Right atrium auricular region (tissue), 2 donors: ENCODE measurements around the gene PIAS2. TPM values are rescaled to one million over a fixed set of nuclear protein-coding genes. Genes with fewer than 3 reads are reported as not detected.

Source experiments
- DNase-seq: peaks from one replicate; pipeline ENCODE4 v3.0.0-alpha.2; 2019; ENCODE audit warnings: low spot score
- H3K27ac ChIP-seq, 2 donors: fragments of 200-600 bp; sonication (generic); 1 replicate in 1 of 2; 2 replicates in 1 of 2; pipeline ENCODE4 v1.5.1; 2016 to 2019
- H3K27me3 ChIP-seq, 2 donors: fragments of 200-600 bp; sonication (generic); one replicate each; pipeline versions ENCODE4 v1.5.1 to v1.6.0; 2017 to 2019
- H3K36me3 ChIP-seq: fragments of 200-600 bp; sonication (generic); one replicate; pipeline ENCODE4 v1.5.1; 2016
- H3K4me1 ChIP-seq, 2 donors: fragments of 200-600 bp; sonication (generic); one replicate each; pipeline versions ENCODE4 v1.5.1 to v1.6.0; 2017 to 2019
- H3K4me3 ChIP-seq, 2 donors: fragments of 200-600 bp; sonication (generic); 1 replicate in 1 of 2; 2 replicates in 1 of 2; pipeline ENCODE4 v1.5.1; 2017 to 2019; ENCODE audit warnings: mild to moderate bottlenecking in 1 of 2, moderate library complexity in 1 of 2
- H3K9me3 ChIP-seq, 2 donors: fragments of 200-600 bp; sonication (generic); one replicate each; pipeline ENCODE4 v1.5.1; 2019
- total RNA-seq, 2 donors: library from RNA; depleted of rRNA; stranded (reverse); fragments of >200 nt; gene quantifications; one replicate each; pipeline ENCODE4 v1.1.0, GENCODE V29; 2016
- TF ChIP-seq, protein P1 (sequence below), 2 donors: fragments of 200-600 bp; sonication (generic); IDR thresholded peaks; one replicate each; pipeline ENCODE4 v1.5.1; 2019; ENCODE audit warnings: antibody characterized with exemption in 2 of 2

The PIAS2 gene
- total RNA-seq, 2 donors from 2014 or later, result 14.3 to 14.9 TPM

DNA sequence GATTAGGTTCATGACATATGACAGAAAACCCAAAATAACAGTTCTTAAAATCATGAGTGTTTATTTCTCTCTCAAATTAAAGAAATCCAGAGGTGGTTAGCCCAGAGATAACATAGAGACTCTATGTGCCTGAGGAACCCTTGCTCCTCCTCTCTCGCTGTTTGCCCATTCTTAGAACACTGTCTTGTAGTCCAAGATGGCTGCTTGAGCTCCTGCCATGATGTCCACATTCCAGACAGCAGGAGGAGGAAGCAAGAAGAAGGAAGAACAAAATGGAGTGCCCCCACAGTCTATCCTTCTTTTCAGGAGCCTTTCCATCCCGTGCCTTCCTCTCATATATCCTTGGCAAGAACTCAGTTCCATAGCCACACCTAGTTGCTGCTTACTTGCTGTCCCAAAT is 146.6 kb downstream of the PIAS2 start:
- Histone ChIP-seq H3K4me3 (no peak overlapping the region), H3K4me1 (peaks cover 0 to 20% of the 10 kb centered on the region in 2 donors), H3K36me3 (no peaks in the 10 kb centered on the region), H3K9me3 (no peaks in the 10 kb centered on the region), H3K27ac (no peak overlapping the region), H3K27me3 (no peaks in the 10 kb centered on the region)
- DNase-seq, result no peak
- TF ChIP-seq, protein P1, sequence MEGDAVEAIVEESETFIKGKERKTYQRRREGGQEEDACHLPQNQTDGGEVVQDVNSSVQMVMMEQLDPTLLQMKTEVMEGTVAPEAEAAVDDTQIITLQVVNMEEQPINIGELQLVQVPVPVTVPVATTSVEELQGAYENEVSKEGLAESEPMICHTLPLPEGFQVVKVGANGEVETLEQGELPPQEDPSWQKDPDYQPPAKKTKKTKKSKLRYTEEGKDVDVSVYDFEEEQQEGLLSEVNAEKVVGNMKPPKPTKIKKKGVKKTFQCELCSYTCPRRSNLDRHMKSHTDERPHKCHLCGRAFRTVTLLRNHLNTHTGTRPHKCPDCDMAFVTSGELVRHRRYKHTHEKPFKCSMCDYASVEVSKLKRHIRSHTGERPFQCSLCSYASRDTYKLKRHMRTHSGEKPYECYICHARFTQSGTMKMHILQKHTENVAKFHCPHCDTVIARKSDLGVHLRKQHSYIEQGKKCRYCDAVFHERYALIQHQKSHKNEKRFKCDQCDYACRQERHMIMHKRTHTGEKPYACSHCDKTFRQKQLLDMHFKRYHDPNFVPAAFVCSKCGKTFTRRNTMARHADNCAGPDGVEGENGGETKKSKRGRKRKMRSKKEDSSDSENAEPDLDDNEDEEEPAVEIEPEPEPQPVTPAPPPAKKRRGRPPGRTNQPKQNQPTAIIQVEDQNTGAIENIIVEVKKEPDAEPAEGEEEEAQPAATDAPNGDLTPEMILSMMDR (IDR thresholded peaks at IDR 0.05), result no peak

DNA sequence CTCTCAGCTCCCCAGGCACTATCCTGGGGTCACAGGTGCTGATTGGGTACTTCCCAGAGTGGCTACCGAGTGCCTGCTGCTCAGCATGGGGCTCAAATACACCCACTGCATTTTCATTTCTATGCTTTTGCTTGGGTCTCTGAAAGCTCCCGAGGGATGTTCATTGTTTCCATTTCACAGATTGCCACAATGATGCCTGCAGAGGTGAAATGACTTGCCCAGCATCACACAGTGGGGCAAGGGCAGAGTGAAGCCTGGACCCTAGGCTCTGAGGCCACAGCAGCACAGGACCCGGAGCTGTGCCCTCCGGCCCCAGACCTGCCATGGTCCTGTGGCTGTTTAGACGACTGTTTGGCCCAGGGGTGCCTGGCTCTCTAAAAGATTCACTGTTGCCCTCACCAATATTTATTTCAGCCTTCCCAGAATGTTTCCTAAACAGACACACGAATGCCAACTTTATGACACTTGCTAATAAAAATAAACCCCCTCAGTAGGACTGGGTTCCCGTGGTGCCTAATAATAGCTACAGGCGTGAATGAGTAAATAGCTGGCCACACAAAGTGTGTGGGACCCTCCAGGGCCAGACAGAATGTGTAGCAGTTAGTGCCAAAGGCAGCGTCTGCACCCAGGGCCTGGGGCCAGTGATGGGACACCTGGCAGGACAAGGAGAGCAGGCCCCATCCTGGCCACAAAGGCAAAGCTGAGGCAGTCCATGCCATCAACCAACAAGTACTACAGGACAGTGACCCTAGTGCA is 149.0 kb downstream of the PIAS2 start:
- H3K4me1 ChIP-seq, result peaks cover 0 to 20% of the 10 kb centered on the region in 2 donors
- H3K27ac ChIP-seq, result peak overlapping the region; percentile 74 to 82
- TF ChIP-seq, protein P1 (IDR thresholded peaks at IDR 0.05), result no peak
- no peaks in the 10 kb centered on the region for H3K27me3 ChIP-seq
- DNase-seq, result no peak
- no peaks in the 10 kb centered on the region for H3K36me3 ChIP-seq
- H3K9me3 ChIP-seq, result no peaks in the 10 kb centered on the region
- no peak overlapping the region for H3K4me3 ChIP-seq

DNA sequence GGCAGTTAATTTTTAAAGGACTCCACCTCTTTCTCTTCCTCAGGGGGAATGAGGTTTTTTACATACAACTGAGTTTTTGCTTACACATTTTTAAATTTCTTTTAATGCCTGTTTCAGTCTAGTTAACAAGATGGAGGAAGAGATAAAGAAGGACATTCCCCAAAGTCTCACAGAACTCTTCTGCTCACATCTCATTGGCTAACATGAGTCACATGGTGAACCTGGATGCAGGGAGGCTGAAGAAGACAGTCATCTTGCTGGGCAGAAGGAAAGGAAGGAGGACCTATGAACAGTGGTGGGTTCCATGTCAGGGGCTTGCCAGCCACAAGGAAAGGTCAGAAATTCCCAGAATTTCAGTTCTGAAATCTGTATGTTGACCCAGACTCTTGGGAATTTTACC is 150.1 kb downstream of the PIAS2 start:
- peaks cover 0 to 17% of the 10 kb centered on the region in 2 donors for H3K4me1 ChIP-seq
- DNase-seq, result no peak
- no peak overlapping the region for H3K4me3 ChIP-seq
- H3K27ac ChIP-seq, result no peak overlapping the region
- no peaks in the 10 kb centered on the region for H3K27me3 ChIP-seq
- H3K9me3 ChIP-seq, result no peaks in the 10 kb centered on the region
- no peaks in the 10 kb centered on the region for H3K36me3 ChIP-seq
- TF ChIP-seq, protein P1 (IDR thresholded peaks at IDR 0.05), result no peak

DNA sequence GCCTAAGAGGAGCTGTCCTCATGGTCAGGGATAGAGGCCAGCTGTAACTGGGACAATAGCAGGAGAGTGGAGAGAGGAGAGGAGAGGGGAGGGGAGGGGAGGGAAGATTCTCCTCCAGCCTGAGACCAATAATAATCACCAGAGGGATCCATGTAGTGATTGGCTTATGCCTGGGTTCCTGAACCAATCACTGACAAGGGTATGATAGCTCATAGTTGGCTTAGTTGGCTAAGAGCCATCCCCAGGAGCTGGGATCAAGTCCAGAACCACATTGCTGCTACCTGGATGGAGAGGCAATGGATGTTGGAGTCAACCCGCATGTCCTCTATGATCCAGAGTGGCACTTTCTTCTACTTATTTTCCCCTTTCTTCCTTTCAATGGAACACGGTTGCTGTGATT is 152.7 kb downstream of the PIAS2 start:
- peaks cover 0 to 26% of the 10 kb centered on the region in 2 donors for H3K4me1 ChIP-seq
- no peaks in the 10 kb centered on the region for H3K36me3 ChIP-seq
- DNase-seq, result no peak
- TF ChIP-seq, protein P1 (IDR thresholded peaks at IDR 0.05), result no peak
- no peak overlapping the region for H3K27ac ChIP-seq
- no peaks in the 10 kb centered on the region for H3K9me3 ChIP-seq
- H3K27me3 ChIP-seq, result no peaks in the 10 kb centered on the region
- no peak overlapping the region for H3K4me3 ChIP-seq

DNA sequence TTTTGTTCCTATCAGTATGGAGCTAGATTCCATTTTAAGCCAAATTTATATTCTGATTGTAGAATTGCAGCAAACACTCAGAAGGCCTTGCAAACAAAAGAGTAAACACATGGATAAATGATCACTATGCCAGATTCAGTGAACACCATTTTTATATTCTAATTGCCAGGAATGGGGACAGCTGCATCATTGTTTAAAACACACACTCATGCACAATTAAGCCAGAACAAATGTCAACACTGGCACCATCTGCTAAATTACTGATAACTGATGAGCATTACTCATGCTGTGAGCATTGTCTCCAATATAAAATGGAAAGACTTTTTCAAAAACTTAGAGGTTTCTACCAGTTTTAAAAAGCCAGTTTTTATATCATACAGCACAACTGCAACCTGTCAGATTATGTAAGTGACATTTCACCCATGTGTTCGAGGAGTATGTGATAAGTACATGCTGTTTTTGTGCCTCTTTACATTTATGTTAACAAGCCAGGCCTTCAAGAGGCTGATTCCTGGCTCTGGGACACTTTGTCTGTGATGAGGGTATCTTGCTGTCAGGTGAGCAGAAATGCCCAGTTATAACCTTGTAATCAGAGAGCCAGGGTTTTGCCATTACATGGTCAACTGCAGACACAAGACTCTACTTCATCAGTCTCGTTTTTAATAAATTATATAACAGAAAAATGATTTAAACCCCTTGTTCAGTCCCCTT is 156.1 kb downstream of the PIAS2 start:
- Histone ChIP-seq H3K27ac (peak overlapping the region; percentile 7 to 49), H3K4me3 (no peak overlapping the region), H3K36me3 (no peaks in the 10 kb centered on the region), H3K9me3 (no peaks in the 10 kb centered on the region), H3K27me3 (no peaks in the 10 kb centered on the region), H3K4me1 (peaks cover 0 to 30% of the 10 kb centered on the region in 2 donors)
- no peak for DNase-seq
- TF ChIP-seq, protein P1 (IDR thresholded peaks at IDR 0.05), result no peak
